ENCODE data around the gene DDIT3. TPM values are rescaled to one million over a fixed set of nuclear protein-coding genes. Genes with fewer than 3 reads are reported as not detected.

Gene DDIT3
- total RNA-seq, 1 experiment from 2014 or later: 3.4 TPM

GRCh38 chr12:57528831-57529555, 8.7 kb upstream of the DDIT3 start (continued):
- TF ChIP-seq PRDM15 (CRISPR knock-in tag; IDR thresholded peaks at IDR 0.05) (no peak), JAZF1 (CRISPR knock-in tag; IDR thresholded peaks at IDR 0.05) (no peak)

- Mint-ChIP-seq H3K9me3 (no peaks in the 10 kb centered on the region), H3K27ac (no peak overlapping the region), H3K4me1 (peaks cover 14% of the 10 kb centered on the region), H3K4me3 (no peak overlapping the region), H3K27me3 (ENCODE audit: low read depth) (no peaks in the 10 kb centered on the region), H3K36me3 (peaks cover 38% of the 10 kb centered on the region)
- DNase-seq (ENCODE audit: low spot score): no peak
- ChIA-PET CTCF (interaction anchor here (1.4 kb wide), 1 partner anchor 55 kb away, joined by 3 read pairs; no protein-coding TSS in a partner anchor), POLR2A (interaction anchor here (1.0 kb wide), 1 partner anchor 8 kb away, joined by 3 read pairs; no protein-coding TSS in a partner anchor)
- no peak for ATAC-seq
- TF ChIP-seq ZNF425 (CRISPR knock-in tag; conservative IDR thresholded peaks at IDR 0.05) (no peak), ZNF121 (CRISPR knock-in tag; IDR thresholded peaks at IDR 0.05) (no peak)
These were observed 7.9 kb upstream of the DDIT3 start for GRCh38 chr12:57528176-57528575.

- TF ChIP-seq ZNF219 (CRISPR knock-in tag; IDR thresholded peaks at IDR 0.05; ENCODE audit: borderline replicate concordance): no peak
- no peak for TF ChIP-seq ATF1 (CRISPR knock-in tag; IDR thresholded peaks at IDR 0.05)
- no peak overlapping the region for H3K4me3 Mint-ChIP-seq
- H3K27me3 Mint-ChIP-seq (ENCODE audit: low read depth): no peaks in the 10 kb centered on the region
- peaks cover 16% of the 10 kb centered on the region for H3K4me1 Mint-ChIP-seq
- ATAC-seq (no peak), DNase-seq (ENCODE audit: low spot score) (no peak)
- CTCF ChIA-PET: interaction anchor here (1.4 kb wide), 1 partner anchor 56 kb away, joined by 3 read pairs; no protein-coding TSS in a partner anchor
- POLR2A ChIA-PET: interaction anchor here (0.6 to 0.8 kb wide), 2 partner anchors 10 to 64 kb away, joined by 3 to 6 read pairs; partner anchors contain the start of gene PIP4K2C
- no peak overlapping the region for H3K27ac Mint-ChIP-seq
- peaks cover 28% of the 10 kb centered on the region for H3K36me3 Mint-ChIP-seq
- H3K9me3 Mint-ChIP-seq: no peaks in the 10 kb centered on the region
These were observed 6.9 kb upstream of the DDIT3 start for GRCh38 chr12:57527184-57527583.

- ChIA-PET CTCF (interaction anchor here (1.1 to 1.4 kb wide), 2 partner anchors 57 to 200 kb away, joined by 3 to 4 read pairs; no protein-coding TSS in a partner anchor), POLR2A (interaction anchor here (0.6 to 0.8 kb wide), 2 partner anchors 11 to 64 kb away, joined by 3 to 6 read pairs; partner anchors contain the start of gene PIP4K2C)
- ATAC-seq: no peak
- H3K4me1 Mint-ChIP-seq: peaks cover 21% of the 10 kb centered on the region
- peaks cover 22% of the 10 kb centered on the region for H3K36me3 Mint-ChIP-seq
- no peak for TF ChIP-seq OVOL2 (CRISPR knock-in tag; IDR thresholded peaks at IDR 0.05; ENCODE audit: borderline replicate concordance)
- no peak for TF ChIP-seq NFATC4 (CRISPR knock-in tag; IDR thresholded peaks at IDR 0.05)
- no peak for TF ChIP-seq ZSCAN18 (CRISPR knock-in tag; IDR thresholded peaks at IDR 0.05)
- no peak for TF ChIP-seq IRF2 (CRISPR knock-in tag; IDR thresholded peaks at IDR 0.05; ENCODE audit: borderline replicate concordance, low read depth)
- TF ChIP-seq TP53 (CRISPR knock-in tag; IDR thresholded peaks at IDR 0.05): no peak
- TF ChIP-seq MYBL2 (CRISPR knock-in tag; IDR thresholded peaks at IDR 0.05): no peak
- no peak for TF ChIP-seq MAX (CRISPR knock-in tag; IDR thresholded peaks at IDR 0.05)
- no peak overlapping the region for H3K4me3 Mint-ChIP-seq
- H3K9me3 Mint-ChIP-seq: no peaks in the 10 kb centered on the region
- H3K27me3 Mint-ChIP-seq (ENCODE audit: low read depth): peaks cover 1% of the 10 kb centered on the region; the same call in 1 of the 2 replicates
- no peak overlapping the region for H3K27ac Mint-ChIP-seq
- no peak for DNase-seq (ENCODE audit: low spot score)
These were observed 6.3 kb upstream of the DDIT3 start for GRCh38 chr12:57526477-57527126.

All from WTC11 (cell line).